Fibroblast of pulmonary artery (primary cell): ENCODE data around the gene ARL4A.
A peak's percentile ranks its signal among the peaks of the same experiment; 100 is the strongest.
"Not testable (repeated sequence)": the region's sequence is repeated elsewhere in the genome, so short reads cannot be mapped to it uniquely, and the experiment has no call there.

Source experiments
- DNase-seq: peaks from one replicate; pipeline ENCODE4 v3.0.0-alpha.2; 2010; ENCODE audit warnings: low read depth
- H3K4me3 ChIP-seq: replicated peaks from 2 replicates; pipeline ENCODE4 v1.5.1; 2011; ENCODE audit warnings: low read depth, mild to moderate bottlenecking, control low read depth, low read length, moderate library complexity
- CTCF ChIP-seq: IDR thresholded peaks from 2 replicates; pipeline ENCODE4 v1.5.1; 2011; ENCODE audit warnings: mild to moderate bottlenecking, control low read depth, low read length, inconsistent platforms; ENCODE audit errors: missing control alignments

ARL4A gene

GRCh38 chr7:12650080-12650479 is 37.4 kb upstream of the ARL4A start:
- no peak for DNase-seq
- no peak overlapping the region for H3K4me3 ChIP-seq
- TF ChIP-seq CTCF, result no peak

- no peak overlapping the region for H3K4me3 ChIP-seq
- TF ChIP-seq CTCF, result no peak
- DNase-seq, result no peak
These were observed 34.3 kb upstream of the ARL4A start for GRCh38 chr7:12653110-12653509.

GRCh38 chr7:12653518-12653917 is 33.9 kb upstream of the ARL4A start:
- TF ChIP-seq CTCF, result no peak

GRCh38 chr7:12655161-12655560 is 32.3 kb upstream of the ARL4A start:
- no peak for DNase-seq
- H3K4me3 ChIP-seq, result no peak overlapping the region
- TF ChIP-seq CTCF, result no peak

More at GRCh38 chr7:12653518-12653917, 33.9 kb upstream of the ARL4A start:
- H3K4me3 ChIP-seq, result no peak overlapping the region
- peak; percentile 23 for DNase-seq

GRCh38 chr7:12660423-12660822 is 27.0 kb upstream of the ARL4A start:
- not testable (repeated sequence) for H3K4me3 ChIP-seq
- DNase-seq, result peak; percentile 71

- H3K4me3 ChIP-seq, DNase-seq: not testable (repeated sequence)
These were observed 26.4 kb upstream of the ARL4A start for GRCh38 chr7:12660986-12661385.

- no peak for TF ChIP-seq CTCF
- DNase-seq, result no peak
- H3K4me3 ChIP-seq, result no peak overlapping the region
These were observed 25.9 kb upstream of the ARL4A start for GRCh38 chr7:12661581-12661980.

GRCh38 chr7:12670000-12670729 is 17.3 kb upstream of the ARL4A start:
- H3K4me3 ChIP-seq, result no peak overlapping the region
- peak; percentile 55 for DNase-seq
- no peak for TF ChIP-seq CTCF
